Measurements from ENCODE around the gene TIAM1. TPM values are rescaled to one million over a fixed set of nuclear protein-coding genes. Genes with fewer than 3 reads are reported as not detected.

TIAM1 gene
- total and polyA plus RNA-seq, 2 of the 8 experiments (the other 6 are each of a cell fraction or from before 2014, with no cell fraction given), result 10.1 to 30.7 TPM

- POLR2A ChIA-PET (ENCODE audit: partially characterized antibody), result no interaction called here
- Histone ChIP-seq H3K27ac (ENCODE audit: low read depth, low read length) (no peak overlapping the region), H3K56ac (replicated peaks; ENCODE audit: insufficient read length, low read depth, low read length) (no peak overlapping the region), H3K27me3 (replicated peaks in 1 of 4; ENCODE audit: control insufficient read depth in 3 of 4, extremely low read depth in 1 of 4, insufficient read depth in 3 of 4, low read length in 3 of 4) (no peaks in the 10 kb centered on the region), H2BK120ac (replicated peaks; ENCODE audit: low read depth, low read length) (no peak overlapping the region), H2AFZ (ENCODE audit: low read length) (no peak overlapping the region), H2BK12ac (ENCODE audit: low read depth, low read length) (no peak overlapping the region), H3K23ac (ENCODE audit: insufficient read length) (no peak overlapping the region), H4K20me1 (replicated peaks in 1 of 2; ENCODE audit: control insufficient read depth in 1 of 2, insufficient read depth in 2 of 2, low read length in 2 of 2) (no peaks in the 10 kb centered on the region), H3K36me3 (ENCODE audit: control insufficient read depth in 2 of 4, insufficient read depth in 4 of 4, low read length in 3 of 4) (no peaks in the 10 kb centered on the region; a peak in 1 of 8 replicates), H2AK5ac (ENCODE audit: low read depth, low read length) (no peak overlapping the region), H4K5ac (ENCODE audit: insufficient read length, low read depth, low read length) (no peak overlapping the region), H3K4ac (replicated peaks; ENCODE audit: insufficient read length, low read depth, low read length) (no peak overlapping the region), H2BK15ac (ENCODE audit: low read length) (no peak overlapping the region), H3K9me3 (ENCODE audit: insufficient read depth in 2 of 2, low read depth in 1 of 2, low read length in 1 of 2) (0 out of 4 replicates have a peak, but pooled peaks cover 0 to 3% of the 10 kb centered on the region in 2 experiments), H2BK5ac (ENCODE audit: low read depth, low read length) (no peak overlapping the region), H3K9ac (replicated peaks in 1 of 4; ENCODE audit: extremely low read depth in 1 of 4, low read depth in 3 of 4, low read length in 3 of 4) (no peak overlapping the region), H2BK20ac (ENCODE audit: low read length) (no peak overlapping the region), H3K4me1 (replicated peaks in 1 of 4; ENCODE audit: control insufficient read depth in 3 of 4, insufficient read depth in 4 of 4, low read length in 3 of 4) (peaks cover 0 to 10% (median 3%) of the 10 kb centered on the region in 4 experiments; a peak in 5 of 7 replicates), H3K79me2 (ENCODE audit: control insufficient read depth in 1 of 2, insufficient read depth in 2 of 2, low read length in 2 of 2) (no peaks in the 10 kb centered on the region; a peak in 1 of 4 replicates), H3K23me2 (ENCODE audit: low read depth, low read length) (no peaks in the 10 kb centered on the region), H4K91ac (replicated peaks; ENCODE audit: insufficient read length, low read length) (no peak overlapping the region), H4K8ac (ENCODE audit: extremely low read depth, insufficient read depth, low read length) (no peak overlapping the region), H3K79me1 (ENCODE audit: low read depth, low read length) (peaks cover 3% of the 10 kb centered on the region), H3K18ac (ENCODE audit: extremely low read depth, low read length) (no peak overlapping the region), H3K4me3 (ENCODE audit: extremely low read depth in 1 of 4, insufficient read depth in 2 of 4, low read depth in 3 of 4, low read length in 4 of 4) (no peak overlapping the region), H3K14ac (ENCODE audit: insufficient read length) (no peak overlapping the region), H3K4me2 (ENCODE audit: insufficient read depth in 1 of 2, low read depth in 2 of 2, low read length in 2 of 2) (no peak overlapping the region)
- WGBS, 2 experiments (ENCODE audit: extremely low coverage in 1 of 2, insufficient coverage in 1 of 2, insufficient read length in 1 of 2, insufficient replicate concordance in 2 of 2, low coverage in 1 of 2, low lambda C conversion rate in 2 of 2, missing lambda C conversion rate in 1 of 2), result 92% methylated on average over 4 of the region's 4 CpGs; no CpG with 5 or more reads in 1 of the 2 experiments
- CTCF ChIA-PET (ENCODE audit: partially characterized antibody), result no interaction called here
- FAIRE-seq (no peak), DNase-seq (ENCODE audit: low read depth in 1 of 2, low spot score in 2 of 2) (no peak)
- no peak for TF ChIP-seq RBBP5 (IDR thresholded peaks at IDR 0.05; ENCODE audit: borderline replicate concordance, low read depth, low read length)
- TF ChIP-seq SP1 (IDR thresholded peaks at IDR 0.05; ENCODE audit: low read depth, low read length), result no peak
- TF ChIP-seq NRF1 (IDR thresholded peaks at IDR 0.05; ENCODE audit: low read depth, low read length), result no peak
- TF ChIP-seq CREB1 (IDR thresholded peaks at IDR 0.05), result no peak
- no peak for TF ChIP-seq CHD2 (IDR thresholded peaks at IDR 0.05; ENCODE audit: low read length)
- no peak for TF ChIP-seq SRF (IDR thresholded peaks at IDR 0.05; ENCODE audit: low read depth, low read length)
- TF ChIP-seq, protein P1, sequence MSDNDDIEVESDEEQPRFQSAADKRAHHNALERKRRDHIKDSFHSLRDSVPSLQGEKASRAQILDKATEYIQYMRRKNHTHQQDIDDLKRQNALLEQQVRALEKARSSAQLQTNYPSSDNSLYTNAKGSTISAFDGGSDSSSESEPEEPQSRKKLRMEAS (IDR thresholded peaks at IDR 0.05), result no peak
- no peak for TF ChIP-seq EZH2 (IDR thresholded peaks at IDR 0.05; ENCODE audit: low read depth, low read length, severe bottlenecking)
- no peak for TF ChIP-seq MAFK (IDR thresholded peaks at IDR 0.05; ENCODE audit: low read depth, low read length)
- no peak for TF ChIP-seq ATF2 (IDR thresholded peaks at IDR 0.05; ENCODE audit: low read length)
- no peak for TF ChIP-seq SIN3A (conservative IDR thresholded peaks at IDR 0.05 in 1 of 2, IDR thresholded peaks at IDR 0.05 in 1 of 2; ENCODE audit: low read depth in 1 of 2, low read length in 2 of 2)
- no peak for TF ChIP-seq KDM5A (IDR thresholded peaks at IDR 0.05; ENCODE audit: low read length)
- no peak for TF ChIP-seq TAF1 (IDR thresholded peaks at IDR 0.05; ENCODE audit: low read depth, low read length)
Measured at GRCh38 chr21:31289702-31290101, 54.4 kb downstream of the TIAM1 start.
